Sigmoid colon (tissue), 4 donors: Measurements from ENCODE around the gene ANKRD2.

ENCODE experiments used
- CTCF ChIP-seq, 4 experiments: fragments of 450-650 bp in 3 of 4; fragments of 200-600 bp in 1 of 4; IDR thresholded peaks; one replicate each; pipeline ENCODE4 v1.5.1; 2016 to 2019; ENCODE audit warnings: antibody characterized with exemption in 4 of 4, mild to moderate bottlenecking in 3 of 4, moderate library complexity in 2 of 4
- POLR2AphosphoS5 ChIP-seq, 4 donors: sonication (generic); formaldehyde crosslinking; IDR thresholded peaks; one replicate each; pipeline ENCODE4 v1.6.1; 2017; ENCODE audit warnings: antibody characterized with exemption in 4 of 4

- no peak for TF ChIP-seq CTCF (IDR thresholded peaks at IDR 0.05)
- TF ChIP-seq POLR2AphosphoS5 (IDR thresholded peaks at IDR 0.05), result no peak
Measured at GRCh38 chr10:97548828-97549455, 23.6 kb upstream of the ANKRD2 start.
